ENCODE data around the gene LMLN.

GRCh38 chr3:197960694-197961581, 921 bp downstream of the LMLN start:
- TF ChIP-seq CTCF (conservative IDR thresholded peaks at IDR 0.05 in 1 of 2, IDR thresholded peaks at IDR 0.05 in 1 of 2; ENCODE audit: low read depth in 1 of 2, low read length in 2 of 2) (no peak), EZH2 (IDR thresholded peaks at IDR 0.05; ENCODE audit: low read length, missing control alignments) (no peak)

Data from fibroblast of lung (primary cell).